ENCODE results near the gene GABARAPL2. TPM values are rescaled to one million over a fixed set of nuclear protein-coding genes. Genes with fewer than 3 reads are reported as not detected.
"Not testable (repeated sequence)": the region's sequence is repeated elsewhere in the genome, so short reads cannot be mapped to it uniquely, and the experiment has no call there.

Gene GABARAPL2, protein sequence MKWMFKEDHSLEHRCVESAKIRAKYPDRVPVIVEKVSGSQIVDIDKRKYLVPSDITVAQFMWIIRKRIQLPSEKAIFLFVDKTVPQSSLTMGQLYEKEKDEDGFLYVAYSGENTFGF
- 10 to 100 TPM; 47.6 TPM for total RNA-seq

DNA sequence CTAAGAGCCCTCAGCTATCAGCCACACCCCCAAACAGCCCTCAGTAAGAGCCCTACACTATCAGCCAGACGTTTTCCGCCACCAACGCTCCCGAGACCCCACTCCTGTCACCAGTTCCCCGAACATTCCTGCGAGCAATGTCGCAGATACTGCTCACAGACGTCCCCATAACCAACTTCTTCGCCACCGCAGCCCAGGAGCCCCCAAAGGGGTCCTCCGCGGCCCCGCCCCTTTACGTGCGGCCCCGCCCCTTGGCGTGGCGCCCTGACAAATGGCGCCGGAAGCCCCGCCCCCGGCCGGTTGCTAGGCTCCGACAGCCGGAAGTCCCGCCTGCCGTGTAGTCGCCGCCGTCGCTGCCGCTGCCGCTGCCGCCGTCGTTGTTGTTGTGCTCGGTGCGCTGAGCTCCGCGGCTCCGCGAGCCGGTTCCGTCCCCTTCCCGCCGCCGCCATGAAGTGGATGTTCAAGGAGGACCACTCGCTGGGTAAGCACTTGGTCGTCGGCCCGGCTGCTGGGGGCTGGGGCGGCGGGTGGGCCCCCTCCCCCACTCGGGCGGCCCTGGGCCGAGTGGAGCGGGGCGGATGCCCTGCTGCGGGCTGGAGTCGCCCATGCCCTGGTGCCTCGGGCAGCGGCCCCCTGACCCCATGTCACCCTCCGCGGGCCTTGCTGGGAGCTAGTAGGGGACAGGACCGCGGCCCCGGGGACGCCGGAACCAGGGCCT lies at the start of gene GABARAPL2:
Gene GABARAPL2 (plus strand): TSS at position 340 of the 718 bp plus-strand sequence. CDS start 108 bp downstream, at position 448.
- H3K36me3 Mint-ChIP-seq: peaks cover 2% of the 10 kb centered on the region
- peaks cover under 1% of the 10 kb centered on the region for H3K27me3 Mint-ChIP-seq
- H3K4me3 Mint-ChIP-seq: peak within 1 kb of the TSS; percentile 99
- H3K4me1 Mint-ChIP-seq: peaks cover 35% of the 10 kb centered on the region
- peak within 1 kb of the TSS; percentile 93 for H3K27ac Mint-ChIP-seq
- H3K9me3 Mint-ChIP-seq: no peaks in the 10 kb centered on the region
- peak; percentile 93 for DNase-seq

DNA sequence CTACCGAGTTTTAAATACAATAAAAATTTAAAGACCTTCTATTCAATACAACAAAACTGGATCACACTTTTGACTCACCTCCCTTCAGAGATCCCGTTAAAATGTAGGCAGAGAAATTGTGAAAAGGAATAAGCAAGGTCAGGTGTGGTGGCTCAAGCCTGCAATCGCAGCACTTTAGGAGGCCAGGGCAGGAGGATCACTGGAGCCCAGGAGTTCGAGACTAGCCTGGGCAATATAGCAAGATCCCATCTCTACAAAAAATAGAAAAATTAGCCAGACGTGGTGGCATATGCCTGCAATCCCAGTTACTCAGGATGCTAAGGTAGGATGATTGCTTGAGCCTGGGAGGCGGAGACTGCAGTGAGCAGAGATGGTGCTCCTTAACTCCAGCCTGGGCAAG lies 47.0 kb upstream of the GABARAPL2 start:
- H3K36me3 Mint-ChIP-seq: no peaks in the 10 kb centered on the region
- H3K27ac Mint-ChIP-seq: no peak overlapping the region
- peaks cover 9% of the 10 kb centered on the region for H3K4me1 Mint-ChIP-seq
- H3K27me3 Mint-ChIP-seq: no peaks in the 10 kb centered on the region
- no peaks in the 10 kb centered on the region for H3K9me3 Mint-ChIP-seq
- no peak overlapping the region for H3K4me3 Mint-ChIP-seq
- no peak for DNase-seq

DNA sequence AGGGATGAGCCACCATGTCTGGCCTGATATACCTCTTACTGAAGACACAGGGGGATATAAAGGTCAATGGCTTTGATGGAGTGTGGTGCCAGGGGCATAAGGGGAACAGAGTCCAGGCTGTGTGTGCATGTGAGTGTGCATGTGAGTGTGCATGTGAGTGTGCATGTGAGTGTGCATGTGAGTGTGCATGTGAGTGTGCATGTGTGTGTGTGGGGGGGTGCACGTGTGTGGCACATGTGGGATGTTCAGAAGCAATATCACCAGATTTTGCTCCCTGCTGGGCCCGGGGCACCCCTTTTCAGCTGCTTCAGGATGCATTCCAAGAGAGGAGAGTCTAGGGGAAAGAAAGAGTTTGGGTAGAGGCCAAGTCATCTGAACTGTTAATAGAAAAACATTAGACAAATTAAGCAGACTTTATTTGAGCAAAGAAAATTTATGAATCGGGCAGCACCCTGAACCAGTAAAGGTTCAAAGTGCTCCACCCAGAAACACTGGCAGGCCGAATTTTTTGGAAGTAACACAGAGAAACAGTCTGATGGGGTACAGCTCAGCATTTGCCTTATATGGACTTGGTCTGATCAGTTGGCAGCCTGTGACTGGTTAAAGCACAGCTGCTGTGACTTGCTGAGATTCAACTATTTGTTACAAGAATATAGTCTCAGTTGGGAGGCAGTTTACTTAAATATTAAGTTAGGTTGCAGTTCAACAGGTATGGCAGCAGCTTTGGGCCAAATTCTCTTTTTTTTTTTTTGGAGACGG lies 40.0 kb upstream of the GABARAPL2 start:
- Mint-ChIP-seq H3K36me3 (no peaks in the 10 kb centered on the region), H3K9me3 (no peaks in the 10 kb centered on the region), H3K27me3 (no peaks in the 10 kb centered on the region), H3K4me1 (no peaks in the 10 kb centered on the region), H3K27ac (no peak overlapping the region), H3K4me3 (no peak overlapping the region)
- DNase-seq: no peak

DNA sequence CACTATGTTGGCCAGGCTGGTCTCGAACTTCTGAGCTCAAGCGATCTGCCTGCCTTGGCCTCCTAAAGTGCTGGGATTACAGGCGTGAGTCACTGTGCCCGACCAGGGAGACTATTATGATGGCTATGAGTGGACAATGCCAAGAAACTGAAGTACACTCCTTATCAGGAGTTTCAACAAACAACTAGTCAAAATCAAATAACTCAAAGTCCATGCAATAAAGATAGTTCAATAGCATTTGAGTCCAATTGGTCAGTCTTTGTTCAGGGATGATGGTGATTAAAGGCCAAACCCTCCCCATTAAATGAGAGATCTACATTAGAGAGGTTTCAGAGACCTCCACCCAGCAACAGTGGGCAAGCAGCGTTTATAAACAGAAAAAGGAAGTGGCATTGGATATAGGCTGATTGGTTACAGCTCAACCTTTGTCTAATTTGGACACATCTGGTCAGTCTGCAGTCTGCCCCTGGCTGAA lies 38.3 kb upstream of the GABARAPL2 start:
- Mint-ChIP-seq H3K27ac (no peak overlapping the region), H3K4me1 (no peaks in the 10 kb centered on the region), H3K4me3 (no peak overlapping the region)

DNA sequence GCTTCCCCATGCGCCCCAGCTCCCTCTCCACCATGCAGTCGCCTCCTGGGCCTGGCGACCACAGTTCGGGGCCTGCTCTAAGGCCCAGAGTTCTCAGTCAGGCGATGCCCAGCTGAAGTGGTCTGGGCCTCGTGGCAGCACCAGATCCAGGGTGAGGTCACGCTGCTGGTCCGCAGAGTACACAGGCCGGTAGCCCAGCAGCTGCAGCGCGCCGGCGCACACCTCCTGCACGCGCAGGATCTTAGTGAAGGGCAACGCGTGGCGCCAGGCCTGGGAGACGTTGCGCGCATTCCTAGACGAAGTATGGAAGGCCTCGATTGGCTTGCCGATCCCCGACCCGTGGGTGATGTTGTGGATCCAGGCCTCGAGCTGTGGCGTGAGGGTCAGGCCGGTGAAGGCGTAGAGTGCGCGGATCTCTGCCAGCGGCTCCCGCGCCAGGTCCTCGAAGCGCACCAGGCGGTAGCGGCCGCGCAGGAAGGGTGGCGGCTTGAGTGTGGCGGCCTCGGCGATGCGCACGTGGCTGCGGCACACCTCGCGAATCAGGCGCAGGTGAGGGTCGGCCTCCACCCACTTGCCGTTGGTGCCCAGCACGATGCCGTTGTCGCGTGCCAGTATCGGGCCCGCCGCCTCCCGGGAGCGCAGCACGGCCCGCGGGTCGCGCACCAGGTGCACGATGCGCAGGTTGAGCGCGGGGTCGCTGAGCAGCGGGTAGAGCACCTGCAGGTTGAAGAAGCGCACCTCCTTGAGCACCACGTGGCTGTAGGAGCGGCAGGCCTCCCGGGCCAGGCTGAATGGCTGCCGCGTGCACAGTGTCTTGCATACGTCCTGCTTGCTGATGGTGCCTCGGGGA lies 36.9 kb upstream of the GABARAPL2 start:
- no peaks in the 10 kb centered on the region for H3K9me3 Mint-ChIP-seq
- no peak overlapping the region for H3K27ac Mint-ChIP-seq
- no peaks in the 10 kb centered on the region for H3K4me1 Mint-ChIP-seq
- no peaks in the 10 kb centered on the region for H3K27me3 Mint-ChIP-seq
- no peak overlapping the region for H3K4me3 Mint-ChIP-seq
- no peaks in the 10 kb centered on the region for H3K36me3 Mint-ChIP-seq
- DNase-seq: no peak

More for the DNA sequence above, 38.3 kb upstream of the GABARAPL2 start:
- H3K36me3 Mint-ChIP-seq: no peaks in the 10 kb centered on the region
- no peaks in the 10 kb centered on the region for H3K9me3 Mint-ChIP-seq
- no peak for DNase-seq
- H3K27me3 Mint-ChIP-seq: no peaks in the 10 kb centered on the region

DNA sequence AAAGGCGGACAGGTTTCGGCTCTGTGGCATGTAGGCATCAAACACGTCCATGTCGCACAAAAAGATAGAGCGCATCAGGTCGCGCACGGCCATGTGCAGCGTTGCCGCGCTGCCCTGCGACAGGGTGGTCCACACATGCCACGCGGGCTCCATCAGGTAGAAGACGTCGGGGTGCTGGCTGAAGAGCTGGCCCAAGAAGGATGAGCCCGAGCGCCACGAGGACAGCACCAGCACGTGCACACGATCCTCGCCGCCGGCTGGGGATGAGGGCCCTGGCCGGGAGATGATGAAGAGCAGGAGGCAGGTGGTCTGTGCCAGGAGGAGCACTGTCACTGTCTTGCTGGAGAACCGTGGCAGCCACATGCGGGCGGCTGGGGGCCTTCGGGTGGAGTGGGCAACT lies 36.2 kb upstream of the GABARAPL2 start:
- no peak overlapping the region for H3K27ac Mint-ChIP-seq
- peaks cover 5% of the 10 kb centered on the region for H3K27me3 Mint-ChIP-seq
- DNase-seq: no peak

DNA sequence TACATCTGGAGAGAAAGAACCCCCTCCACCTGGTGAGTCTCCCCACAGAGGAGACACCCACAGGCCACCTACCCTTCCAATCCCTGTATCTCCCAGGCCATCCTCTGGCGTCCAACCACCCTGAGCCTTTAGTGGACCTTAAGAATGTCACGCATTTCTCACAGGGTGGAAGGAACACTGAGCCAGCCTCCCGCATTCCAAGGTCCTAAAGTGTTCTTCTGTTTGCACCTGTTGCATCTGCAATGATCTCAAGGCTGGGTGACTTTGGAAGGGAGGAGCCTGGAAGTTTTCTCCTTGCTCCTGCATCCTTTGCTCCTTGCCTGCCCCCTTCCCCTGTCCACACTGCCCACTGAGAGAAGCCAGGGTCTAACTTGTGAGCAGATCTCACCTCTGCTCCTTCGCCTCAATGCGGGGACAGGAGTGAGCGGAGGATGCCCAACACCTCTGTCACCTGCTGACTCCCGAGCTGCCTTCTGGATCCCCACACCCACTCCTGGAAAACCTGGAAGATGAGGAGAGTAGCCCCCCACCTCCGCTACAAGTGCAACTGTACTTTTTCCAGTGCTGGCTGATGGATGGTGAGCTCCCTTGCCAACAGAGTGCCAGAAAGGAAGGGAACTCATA lies 33.9 kb upstream of the GABARAPL2 start:
- DNase-seq: no peak
- Mint-ChIP-seq H3K36me3 (no peaks in the 10 kb centered on the region), H3K4me3 (no peak overlapping the region), H3K4me1 (no peaks in the 10 kb centered on the region), H3K9me3 (no peaks in the 10 kb centered on the region), H3K27me3 (peaks cover 5% of the 10 kb centered on the region), H3K27ac (no peak overlapping the region)

More for the DNA sequence above, 36.2 kb upstream of the GABARAPL2 start:
- H3K36me3 Mint-ChIP-seq: no peaks in the 10 kb centered on the region
- no peak overlapping the region for H3K4me3 Mint-ChIP-seq
- H3K4me1 Mint-ChIP-seq: no peaks in the 10 kb centered on the region
- H3K9me3 Mint-ChIP-seq: no peaks in the 10 kb centered on the region

DNA sequence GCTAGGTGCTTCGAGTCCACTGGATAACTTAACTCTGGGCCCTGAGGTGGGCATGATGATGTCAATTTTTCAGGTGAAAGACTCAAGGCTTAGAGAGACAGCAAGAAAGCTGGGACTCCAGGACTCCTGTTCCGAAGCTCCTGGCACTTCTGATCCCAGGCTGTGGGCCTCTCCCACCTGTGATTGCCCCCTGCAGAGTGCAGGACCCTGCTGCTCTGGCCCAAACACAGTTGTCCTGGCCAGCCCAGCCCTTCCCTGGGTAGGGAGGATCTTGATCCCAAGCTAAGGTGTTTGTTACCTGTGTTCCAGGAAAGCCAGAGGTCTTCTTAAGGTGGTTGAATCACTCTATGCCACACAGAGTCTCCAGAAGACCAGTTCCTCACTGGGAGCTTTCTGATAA lies 33.4 kb upstream of the GABARAPL2 start:
- no peaks in the 10 kb centered on the region for H3K9me3 Mint-ChIP-seq
- DNase-seq: no peak
- peaks cover 5% of the 10 kb centered on the region for H3K27me3 Mint-ChIP-seq
- H3K4me1 Mint-ChIP-seq: no peaks in the 10 kb centered on the region
- no peak overlapping the region for H3K27ac Mint-ChIP-seq
- H3K36me3 Mint-ChIP-seq: no peaks in the 10 kb centered on the region
- no peak overlapping the region for H3K4me3 Mint-ChIP-seq

DNA sequence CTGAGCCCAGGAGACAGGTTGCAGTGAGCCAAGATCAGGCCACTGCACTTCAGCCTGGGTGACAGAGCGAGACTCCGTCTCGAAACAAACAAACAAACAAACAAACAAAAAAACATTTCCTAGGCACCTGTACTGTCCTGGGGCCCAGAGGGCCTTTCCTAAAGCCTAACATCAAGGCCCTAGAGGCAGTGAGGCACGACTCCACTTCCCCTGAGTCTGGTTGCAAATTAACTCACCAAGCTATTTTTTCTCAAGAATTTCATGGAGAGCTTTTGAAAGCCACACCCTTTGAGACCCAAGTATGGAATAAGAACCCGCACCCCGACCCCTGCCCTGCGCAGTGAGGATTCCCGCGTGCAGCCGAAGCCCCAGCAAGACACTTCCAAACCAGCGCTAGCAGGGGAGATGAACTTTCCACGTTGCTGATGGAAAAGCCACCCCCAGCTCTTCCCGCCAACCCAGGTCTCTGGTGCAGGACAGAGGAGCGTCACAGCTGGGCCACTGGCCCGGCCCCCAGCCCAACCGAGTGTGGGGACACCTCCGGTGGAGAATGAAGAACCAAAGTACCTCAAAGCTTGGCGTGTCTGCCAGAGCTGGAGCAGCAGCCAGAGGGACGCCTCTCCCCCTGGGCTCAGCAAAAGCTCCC lies 31.5 kb upstream of the GABARAPL2 start:
- H3K9me3 Mint-ChIP-seq: no peaks in the 10 kb centered on the region
- no peak for DNase-seq
- no peak overlapping the region for H3K27ac Mint-ChIP-seq
- H3K4me3 Mint-ChIP-seq: no peak overlapping the region
- peaks cover 5% of the 10 kb centered on the region for H3K27me3 Mint-ChIP-seq
- no peaks in the 10 kb centered on the region for H3K4me1 Mint-ChIP-seq
- no peaks in the 10 kb centered on the region for H3K36me3 Mint-ChIP-seq

DNA sequence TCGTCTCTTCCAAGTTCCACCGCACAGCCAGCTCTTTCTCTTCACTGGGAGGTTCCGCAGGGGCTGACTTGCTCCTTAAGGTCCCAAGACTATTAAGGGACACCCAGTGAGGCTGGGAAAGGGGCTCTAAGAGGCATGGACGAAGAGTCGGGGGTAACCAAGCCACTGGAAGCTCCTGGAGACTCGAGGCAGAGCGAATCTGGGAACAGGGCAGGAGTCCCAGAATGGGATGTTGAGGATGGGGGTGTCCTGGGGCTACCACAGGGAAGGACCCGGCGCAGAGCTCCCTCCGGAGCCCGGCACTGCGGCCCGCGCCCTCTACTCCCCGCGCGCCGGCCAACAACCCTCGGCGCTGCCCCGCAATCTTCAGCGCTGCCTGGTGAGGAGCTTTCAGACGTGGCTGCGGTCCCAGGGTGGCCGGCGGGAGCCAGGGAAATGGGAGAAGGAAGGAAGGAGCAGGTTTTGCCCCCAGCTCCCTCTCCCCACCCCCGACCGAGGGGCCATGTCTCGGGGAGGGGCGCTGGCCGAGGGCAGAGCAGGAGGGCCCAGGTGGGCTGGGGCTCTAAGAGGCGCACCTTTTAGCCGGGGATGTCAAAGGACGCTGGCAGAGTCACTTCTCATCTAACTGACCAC lies 30.9 kb upstream of the GABARAPL2 start:
- Mint-ChIP-seq H3K27me3 (peaks cover 5% of the 10 kb centered on the region), H3K9me3 (no peaks in the 10 kb centered on the region), H3K36me3 (no peaks in the 10 kb centered on the region), H3K4me3 (no peak overlapping the region), H3K4me1 (peaks cover 1% of the 10 kb centered on the region), H3K27ac (no peak overlapping the region)
- no peak for DNase-seq

DNA sequence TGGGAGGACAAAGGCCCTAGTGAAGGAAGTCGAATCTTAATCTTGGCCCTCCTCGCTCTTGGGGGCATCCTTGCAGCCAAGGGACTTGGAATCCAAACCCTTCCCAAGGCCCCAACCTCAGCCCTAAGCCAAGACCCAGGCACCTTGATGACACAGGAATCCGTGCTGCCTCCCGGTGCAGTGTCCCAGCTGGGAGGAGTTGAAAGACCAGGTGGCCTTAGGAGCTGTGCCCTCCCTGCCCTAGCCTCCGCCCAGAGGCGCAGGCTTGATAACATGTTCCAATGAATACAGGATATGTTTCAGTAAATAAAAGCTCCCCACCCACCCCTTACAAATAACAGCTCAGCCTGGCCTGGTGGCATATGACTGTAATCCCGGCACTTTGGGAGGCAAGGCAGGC lies 30.3 kb upstream of the GABARAPL2 start, which contains the start of gene CHST5:
Gene CHST5 (minus strand): TSS at position 208 of the 400 bp plus-strand sequence. CDS start 5,724 bp downstream, outside the sequence.
- H3K27ac Mint-ChIP-seq: no peak within 1 kb of the TSS
- peaks cover 5% of the 10 kb centered on the region for H3K27me3 Mint-ChIP-seq
- H3K4me1 Mint-ChIP-seq: peaks cover 3% of the 10 kb centered on the region
- no peak for DNase-seq
- H3K4me3 Mint-ChIP-seq: no peak within 1 kb of the TSS
- no peaks in the 10 kb centered on the region for H3K9me3 Mint-ChIP-seq
- H3K36me3 Mint-ChIP-seq: no peaks in the 10 kb centered on the region

DNA sequence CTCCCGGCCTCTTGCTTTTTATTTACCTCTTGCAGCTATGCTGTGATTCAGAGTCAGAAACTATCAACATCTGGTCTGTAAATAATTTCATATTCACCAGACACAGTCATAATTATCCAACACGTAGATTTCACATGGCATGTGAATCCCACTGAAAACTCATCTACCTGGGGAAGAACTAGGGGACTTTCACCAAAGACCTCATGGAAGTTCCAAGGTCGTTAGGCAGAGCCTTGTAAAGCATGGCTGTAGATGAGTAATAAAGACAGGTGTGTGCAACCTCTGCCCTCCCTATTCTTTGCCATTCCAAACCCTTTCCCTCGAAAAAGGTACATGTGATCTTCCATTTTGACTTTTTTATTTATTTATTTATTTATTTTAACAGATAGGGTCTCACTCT lies 28.4 kb upstream of the GABARAPL2 start:
- Mint-ChIP-seq H3K4me1 (peaks cover 3% of the 10 kb centered on the region), H3K4me3 (no peak overlapping the region), H3K27me3 (peaks cover 5% of the 10 kb centered on the region), H3K36me3 (no peaks in the 10 kb centered on the region), H3K27ac (no peak overlapping the region), H3K9me3 (no peaks in the 10 kb centered on the region)
- no peak for DNase-seq

DNA sequence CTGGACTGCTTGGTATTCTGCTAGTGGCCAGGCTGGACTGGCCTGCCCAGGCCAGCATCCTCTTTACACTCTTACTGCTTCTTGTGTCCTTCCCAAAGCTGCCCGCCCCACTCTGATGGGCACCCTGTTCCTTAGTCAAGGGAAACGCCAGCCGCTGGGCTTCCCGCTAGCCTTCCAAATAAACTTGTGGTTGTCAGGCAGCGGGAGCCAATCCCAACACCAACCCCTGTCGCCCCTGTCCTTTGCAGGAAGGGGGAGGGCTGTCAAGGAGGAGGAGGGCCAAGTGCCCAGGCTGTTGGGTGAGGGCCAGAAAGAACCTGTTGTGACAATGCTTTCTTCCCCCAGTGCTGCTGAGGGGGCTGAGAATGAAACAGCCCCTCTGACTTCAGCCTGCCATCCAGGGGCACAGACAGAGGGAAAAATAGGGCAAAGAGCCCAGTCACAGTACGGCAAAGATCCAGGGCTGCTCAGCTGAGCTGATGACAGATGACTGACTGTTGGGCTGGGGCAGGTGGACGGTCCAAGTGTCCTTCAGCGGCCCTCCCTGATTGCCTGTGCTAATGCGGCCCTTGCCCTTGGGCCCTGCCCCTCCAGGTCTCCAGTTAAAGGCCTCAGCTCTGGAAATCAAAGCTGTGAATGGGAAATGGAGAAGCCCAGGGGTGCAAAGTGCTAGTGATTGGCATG lies 27.2 kb upstream of the GABARAPL2 start:
- not testable (repeated sequence) for H3K4me1 Mint-ChIP-seq, DNase-seq, H3K36me3 Mint-ChIP-seq, H3K4me3 Mint-ChIP-seq, H3K9me3 Mint-ChIP-seq, H3K27ac Mint-ChIP-seq, H3K27me3 Mint-ChIP-seq

Measured in activated naive CD8-positive, alpha-beta T cell treated with anti-CD3 and anti-CD28 coated beads for 36 hours (primary cell).